WTC11 (cell line): Measurements from ENCODE around the gene TRIM7. TPM values are rescaled to one million over a fixed set of nuclear protein-coding genes. Genes with fewer than 3 reads are reported as not detected.

ENCODE experiments used
- ATAC-seq: fragments of 200-7000 bp; cut with Tn5 transposase; 2 replicates; pipeline ENCODE4 v1.10.0; 2021; ENCODE audit warnings: mild to moderate bottlenecking, moderate library complexity
- CTCF ChIA-PET: fragments of 300-600 bp; sonication (Branson Sonifier 250); formaldehyde crosslinking; loops from one replicate; lab custom pipeline; 2021; ENCODE audit warnings: antibody characterized with exemption; lab: Charles Lee
- POLR2A ChIA-PET: fragments of 350-600 bp; sonication (Branson Sonifier 250); formaldehyde crosslinking; loops from one replicate; lab custom pipeline; 2021; ENCODE audit warnings: antibody characterized with exemption; lab: Charles Lee
- DNase-seq: peaks from one replicate; pipeline ENCODE4 v3.0.0; 2021; ENCODE audit warnings: low spot score
- H3K27ac Mint-ChIP-seq: 2 replicates; pipeline ENCODE4 v1.8.0; 2021; ENCODE audit warnings: mixed read lengths
- H3K27me3 Mint-ChIP-seq: 2 replicates; pipeline ENCODE4 v1.8.0; 2021; ENCODE audit warnings: low read depth, mild to moderate bottlenecking, moderate library complexity, mixed read lengths
- H3K36me3 Mint-ChIP-seq: 2 replicates; pipeline ENCODE4 v1.8.0; 2021; ENCODE audit warnings: mixed read lengths
- H3K4me1 Mint-ChIP-seq: 2 replicates; pipeline ENCODE4 v1.8.0; 2022; ENCODE audit warnings: mixed read lengths
- H3K4me3 Mint-ChIP-seq: 2 replicates; pipeline ENCODE4 v1.8.0; 2021; ENCODE audit warnings: mild to moderate bottlenecking, moderate library complexity, mixed read lengths
- H3K9me3 Mint-ChIP-seq: 2 replicates; pipeline ENCODE4 v1.8.0; 2021; ENCODE audit warnings: mixed read lengths
- ATF1 ChIP-seq: sonication (generic); formaldehyde crosslinking; IDR thresholded peaks from 2 replicates; pipeline ENCODE4 v1.8.1; 2023; ENCODE audit warnings: mild to moderate bottlenecking, moderate library complexity, missing genetic modification reagents
- ATF6 ChIP-seq: sonication (generic); formaldehyde crosslinking; IDR thresholded peaks from 2 replicates; pipeline ENCODE4 v1.8.1; 2023; ENCODE audit warnings: mild to moderate bottlenecking, missing genetic modification reagents
- E2F1 ChIP-seq: sonication (generic); formaldehyde crosslinking; IDR thresholded peaks from 2 replicates; pipeline ENCODE4 v1.8.0; 2022; ENCODE audit warnings: mild to moderate bottlenecking, missing genetic modification reagents
- FOXP4 ChIP-seq: sonication (generic); formaldehyde crosslinking; IDR thresholded peaks from 2 replicates; pipeline ENCODE4 v1.8.0; 2022; ENCODE audit warnings: mild to moderate bottlenecking, missing genetic modification reagents
- GABPB1 ChIP-seq: sonication (generic); formaldehyde crosslinking; IDR thresholded peaks from 2 replicates; pipeline ENCODE4 v1.8.1; 2023; ENCODE audit warnings: mild to moderate bottlenecking, missing genetic modification reagents
- HMGXB4 ChIP-seq: sonication (generic); formaldehyde crosslinking; IDR thresholded peaks from 2 replicates; pipeline ENCODE4 v1.8.1; 2023; ENCODE audit warnings: mild to moderate bottlenecking, moderate library complexity, missing genetic modification reagents
- JAZF1 ChIP-seq: fragments of 250-450 bp; sonication (Bioruptor Pico); IDR thresholded peaks from 2 replicates; pipeline ENCODE4 v1.9.0; 2021; ENCODE audit warnings: moderate library complexity, mild to moderate bottlenecking, inconsistent platforms
- MLX ChIP-seq: sonication (generic); formaldehyde crosslinking; IDR thresholded peaks from 2 replicates; pipeline ENCODE4 v1.8.1; 2023; ENCODE audit warnings: mild to moderate bottlenecking, missing genetic modification reagents, moderate library complexity
- NFYB ChIP-seq: sonication (generic); formaldehyde crosslinking; conservative IDR thresholded peaks from 2 replicates; pipeline ENCODE4 v1.8.0; 2022; ENCODE audit warnings: low read depth, missing genetic modification reagents
- NR3C1 ChIP-seq: sonication (generic); formaldehyde crosslinking; conservative IDR thresholded peaks from 2 replicates; pipeline ENCODE4 v1.8.1; 2023; ENCODE audit warnings: low read depth, mild to moderate bottlenecking, missing genetic modification reagents
- OVOL2 ChIP-seq: fragments of 250-450 bp; sonication (Bioruptor Pico); IDR thresholded peaks from 2 replicates; pipeline ENCODE4 v1.9.0; 2021; ENCODE audit warnings: mild to moderate bottlenecking, borderline replicate concordance
- PRDM15 ChIP-seq: sonication (generic); formaldehyde crosslinking; IDR thresholded peaks from 2 replicates; pipeline ENCODE4 v1.8.0; 2022; ENCODE audit warnings: missing genetic modification reagents
- TEAD1 ChIP-seq: sonication (generic); formaldehyde crosslinking; IDR thresholded peaks from 2 replicates; pipeline ENCODE4 v1.8.0; 2022; ENCODE audit warnings: mild to moderate bottlenecking, missing genetic modification reagents
- ZBTB43 ChIP-seq: sonication (generic); formaldehyde crosslinking; IDR thresholded peaks from 2 replicates; pipeline ENCODE4 v1.8.1; 2023; ENCODE audit warnings: mild to moderate bottlenecking, missing genetic modification reagents
- ZNF232 ChIP-seq: sonication (generic); formaldehyde crosslinking; IDR thresholded peaks from 2 replicates; pipeline ENCODE4 v1.8.0; 2022; ENCODE audit warnings: mild to moderate bottlenecking, missing genetic modification reagents
- ZNF263 ChIP-seq: sonication (generic); formaldehyde crosslinking; IDR thresholded peaks from 2 replicates; pipeline ENCODE4 v1.8.1; 2022; ENCODE audit warnings: low read depth, mild to moderate bottlenecking, moderate library complexity, missing genetic modification reagents
- ZNF317 ChIP-seq: sonication (generic); formaldehyde crosslinking; IDR thresholded peaks from 2 replicates; pipeline ENCODE4 v1.8.1; 2023; ENCODE audit warnings: low read depth, mild to moderate bottlenecking, moderate library complexity, missing genetic modification reagents, borderline replicate concordance
- ZNF423 ChIP-seq: fragments of 250-450 bp; sonication (Bioruptor Pico); IDR thresholded peaks from 2 replicates; pipeline ENCODE4 v2.1.2; 2022; ENCODE audit warnings: mild to moderate bottlenecking, moderate library complexity
- total RNA-seq: library from RNA; stranded (reverse); gene quantifications from 3 replicates; pipeline ENCODE4 v1.2.3, GENCODE V29; 2021

TRIM7 gene
- total RNA-seq, 1 experiment from 2014 or later: 1.4 TPM

- Mint-ChIP-seq H3K27me3 (peaks cover 62% of the 10 kb centered on the region), H3K4me3 (peak overlapping the region; percentile 86), H3K36me3 (no peaks in the 10 kb centered on the region), H3K4me1 (peaks cover 23% of the 10 kb centered on the region), H3K27ac (peak overlapping the region; percentile 30; the same call in 1 of the 2 replicates), H3K9me3 (no peaks in the 10 kb centered on the region)
- ChIA-PET CTCF (interaction anchor here (1.0 to 5.6 kb wide), 4 partner anchors 12 to 19 kb away, joined by 3 to 44 read pairs (median 6); no protein-coding TSS in a partner anchor), POLR2A (interaction anchor here (0.9 kb wide), 1 partner anchor 11 kb away, joined by 3 read pairs; no protein-coding TSS in a partner anchor)
- ATAC-seq (no peak), DNase-seq (no peak)
- no peak for TF ChIP-seq OVOL2 (CRISPR knock-in tag)
- TF ChIP-seq JAZF1 (CRISPR knock-in tag): no peak
- TF ChIP-seq NFYB (CRISPR knock-in tag): no peak
- no peak for TF ChIP-seq NR3C1 (CRISPR knock-in tag)
- TF ChIP-seq ZBTB43 (CRISPR knock-in tag): no peak
- TF ChIP-seq MLX: no peak
- no peak for TF ChIP-seq ZNF263 (CRISPR knock-in tag)
- TF ChIP-seq ATF1 (CRISPR knock-in tag): no peak
Observed at GRCh38 chr5:181173027-181173419, 32.0 kb downstream of the TRIM7 start.

GRCh38 chr5:181171782-181172181 lies 33.2 kb downstream of the TRIM7 start:
- no peaks in the 10 kb centered on the region for H3K36me3 Mint-ChIP-seq
- ChIA-PET CTCF (interaction anchor here (0.7 to 5.6 kb wide), 2 partner anchors 12 to 13 kb away, joined by 4 to 44 read pairs; no protein-coding TSS in a partner anchor), POLR2A (interaction anchor here (0.6 kb wide), 1 partner anchor 35 kb away, joined by 4 read pairs; no protein-coding TSS in a partner anchor)
- peak overlapping the region; percentile 32 for H3K4me3 Mint-ChIP-seq
- peaks cover 62% of the 10 kb centered on the region for H3K27me3 Mint-ChIP-seq
- peaks cover 25% of the 10 kb centered on the region for H3K4me1 Mint-ChIP-seq
- DNase-seq (no peak), ATAC-seq (no peak)
- H3K9me3 Mint-ChIP-seq: no peaks in the 10 kb centered on the region
- H3K27ac Mint-ChIP-seq: no peak overlapping the region
- no peak for TF ChIP-seq ZNF423 (CRISPR knock-in tag)
- no peak for TF ChIP-seq FOXP4 (CRISPR knock-in tag)
- TF ChIP-seq ZNF317 (CRISPR knock-in tag): no peak
- no peak for TF ChIP-seq GABPB1
- TF ChIP-seq ZNF232 (CRISPR knock-in tag): no peak
- TF ChIP-seq E2F1 (CRISPR knock-in tag): no peak
- TF ChIP-seq ATF6: no peak
- no peak for TF ChIP-seq HMGXB4 (CRISPR knock-in tag)
- TF ChIP-seq PRDM15 (CRISPR knock-in tag): no peak
- no peak for TF ChIP-seq TEAD1 (CRISPR knock-in tag)
